Heart right ventricle (tissue), 16 donors: ENCODE data around the gene CD300C. TPM values are rescaled to one million over a fixed set of nuclear protein-coding genes. Genes with fewer than 3 reads are reported as not detected.

Source experiments
- ATAC-seq, 8 donors: fragments of 200-7000 bp; cut with Tn5 transposase; one replicate each; pipeline ENCODE4 v1.9.1; 2020; ENCODE audit warnings: mild to moderate bottlenecking in 8 of 8, moderate library complexity in 8 of 8, moderate number of reproducible peaks in 1 of 8
- DNase-seq, 2 donors: peaks; one replicate each; pipeline ENCODE4 v3.0.0-alpha.2; 2020
- H3K27ac ChIP-seq, 10 donors: fragments of 200-600 bp; sonication (generic) in 2 of 10; one replicate each; pipeline versions ENCODE4 v1.5.0 to v1.8.0; 2020 to 2022; ENCODE audit warnings: mild to moderate bottlenecking in 3 of 10
- H3K27me3 ChIP-seq, 7 donors: fragments of 200-600 bp; one replicate each; pipeline ENCODE4 v1.8.0; 2021 to 2022; ENCODE audit warnings: mild to moderate bottlenecking in 2 of 7
- H3K36me3 ChIP-seq, 9 donors: fragments of 200-600 bp; sonication (generic) in 1 of 9; one replicate each; pipeline versions ENCODE4 v1.5.0 to v1.8.0; 2020 to 2022; ENCODE audit warnings: mild to moderate bottlenecking in 2 of 9
- H3K4me1 ChIP-seq, 9 donors: fragments of 200-600 bp; sonication (generic) in 1 of 9; one replicate each; pipeline versions ENCODE4 v1.5.0 to v1.8.0; 2020 to 2022; ENCODE audit warnings: mild to moderate bottlenecking in 4 of 9
- H3K4me3 ChIP-seq, 10 donors: fragments of 200-600 bp; sonication (generic) in 2 of 10; one replicate each; pipeline versions ENCODE4 v1.5.0 to v1.8.0; 2020 to 2022; ENCODE audit warnings: mild to moderate bottlenecking in 7 of 10, moderate library complexity in 2 of 10
- H3K9me3 ChIP-seq, 11 donors: fragments of 200-600 bp in 10 of 11; sonication (generic) in 2 of 11; one replicate each; pipeline versions ENCODE4 v1.5.0 to v1.8.0; 2013 to 2022; ENCODE audit warnings: mild to moderate bottlenecking in 2 of 11, control low read depth in 1 of 11, moderate library complexity in 1 of 11
- WGBS, 2 donors: extraction: QIAGEN DNeasy Blood & Tissue Kit; methylation state at CpG; one replicate each; pipeline ENCODE4 v1.1.7; 2013; ENCODE audit warnings: inconsistent platforms in 1 of 2; 5-methylcytosine and 5-hydroxymethylcytosine counted together
- intact Hi-C, 10 donors: fragments of 100-400 bp; cut with DNase I; formaldehyde crosslinking; loops; one replicate each; pipeline versions ENCODE4 v1.11.1 to v1.14.2; 2022
- polyA plus RNA-seq, 2 donors: library from polyadenylated mRNA; stranded (reverse); fragments of 200-250 nt; gene quantifications; one replicate each; pipeline ENCODE4 v1.2.3, GENCODE V29; 2013
- total RNA-seq, 10 donors: library from RNA; stranded (reverse); fragmentation: NEBNext Ultra II Directional in 3 of 10; extraction: Animal tissue kit (Norgen Biotek cat#: 25700) in 3 of 10; gene quantifications; one replicate each; pipeline versions ENCODE4 v1.2.1 to v1.2.4, GENCODE V29; 2021 to 2023
- TF ChIP-seq, protein P1 (sequence below), 9 donors: fragments of 200-600 bp; sonication (generic) in 2 of 9; IDR thresholded peaks; one replicate each; pipeline versions ENCODE4 v1.5.0 to v1.8.0; 2021 to 2022; ENCODE audit warnings: antibody characterized with exemption in 9 of 9, mild to moderate bottlenecking in 5 of 9, moderate library complexity in 1 of 9
- donor health status: Arrhythmogenic right ventricular cardiomyopathy.
- donor health status: ischemic (EF 13 %, LVEDD 7.1; RV severe dilation, severe dysfunction).
- donor health status: healthy with polysubstance abuse.
- donor health status: DM: no; HTN: yes; CAD: no.
- donor health status: DM: no; HTN: no; CAD: no.
- donor health status: ischemic (EF 25% LVEDD 6.9; RV normal size, moderate dysfunction).
- donor health status: ischemic (EF 25% LVEDD 5.7; RV mildly dilated, moderate dysfunction).
- donor health status: healthy.
- donor health status: DM: yes; HTN: yes; CAD: no.
- donor health status: Ischemic cardiomyopathy.
- donor health status: ischemic (EF 35%, LVEDD 5.7; RV mildly dilated, moderate dysfunction).
- donor health status: nonischemic (EF 11% LVEDD 7.7; RV severe dilation, severe dysfunction).
- donor health status: DM: yes; HTN: yes; CAD: no.
- donor health status: PGD.
- donor health status: ischemic (EF 29% LVEDD 5.4; RV normal size, mild dysfunction).
- donor health status: nonischemic (EF 23%, LVEDD 6.1; RV moderate dilation, normal function).

Gene CD300C
- total and polyA plus RNA-seq, 12 donors, result 0.21 to 3.2 (median 0.55) TPM

- Histone ChIP-seq H3K27me3 (peaks cover 0 to 26% (median 9%) of the 10 kb centered on the region in 7 donors), H3K4me3 (no peak overlapping the region), H3K9me3 (no peaks in the 10 kb centered on the region), H3K27ac (peak overlapping the region in 2 of 10 donors; percentile 31 to 85), H3K4me1 (no peaks in the 10 kb centered on the region), H3K36me3 (no peaks in the 10 kb centered on the region)
- intact Hi-C loops, result no loop called here
- WGBS, 2 donors, result 89 to 90% methylated on average over 7 of the region's 7 CpGs
- no peak for ATAC-seq
- TF ChIP-seq, protein P1, sequence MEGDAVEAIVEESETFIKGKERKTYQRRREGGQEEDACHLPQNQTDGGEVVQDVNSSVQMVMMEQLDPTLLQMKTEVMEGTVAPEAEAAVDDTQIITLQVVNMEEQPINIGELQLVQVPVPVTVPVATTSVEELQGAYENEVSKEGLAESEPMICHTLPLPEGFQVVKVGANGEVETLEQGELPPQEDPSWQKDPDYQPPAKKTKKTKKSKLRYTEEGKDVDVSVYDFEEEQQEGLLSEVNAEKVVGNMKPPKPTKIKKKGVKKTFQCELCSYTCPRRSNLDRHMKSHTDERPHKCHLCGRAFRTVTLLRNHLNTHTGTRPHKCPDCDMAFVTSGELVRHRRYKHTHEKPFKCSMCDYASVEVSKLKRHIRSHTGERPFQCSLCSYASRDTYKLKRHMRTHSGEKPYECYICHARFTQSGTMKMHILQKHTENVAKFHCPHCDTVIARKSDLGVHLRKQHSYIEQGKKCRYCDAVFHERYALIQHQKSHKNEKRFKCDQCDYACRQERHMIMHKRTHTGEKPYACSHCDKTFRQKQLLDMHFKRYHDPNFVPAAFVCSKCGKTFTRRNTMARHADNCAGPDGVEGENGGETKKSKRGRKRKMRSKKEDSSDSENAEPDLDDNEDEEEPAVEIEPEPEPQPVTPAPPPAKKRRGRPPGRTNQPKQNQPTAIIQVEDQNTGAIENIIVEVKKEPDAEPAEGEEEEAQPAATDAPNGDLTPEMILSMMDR (IDR thresholded peaks at IDR 0.05), result no peak
- DNase-seq, result no peak
Observed at GRCh38 chr17:74546586-74546985, 671 bp upstream of the CD300C start.

- intact Hi-C loops, result no loop called here
- Histone ChIP-seq H3K27me3 (peaks cover 0 to 17% (median 4%) of the 10 kb centered on the region in 7 donors), H3K36me3 (no peaks in the 10 kb centered on the region), H3K4me1 (no peaks in the 10 kb centered on the region), H3K9me3 (no peaks in the 10 kb centered on the region), H3K4me3 (peak overlapping the region in 3 of 10 donors; percentile 14 to 44 (median 22)), H3K27ac (peak overlapping the region in 2 of 10 donors; percentile 31 to 85)
- peak in 4 of 8 donors; percentile 13 to 29 (median 20) for ATAC-seq
- DNase-seq, result no peak
- TF ChIP-seq, protein P1 (IDR thresholded peaks at IDR 0.05), result no peak
- 75% methylated on average over 16 of the region's 16 CpGs for WGBS, 2 donors
Observed at GRCh38 chr17:74544991-74545842, 698 bp downstream of the CD300C start.

DNA sequence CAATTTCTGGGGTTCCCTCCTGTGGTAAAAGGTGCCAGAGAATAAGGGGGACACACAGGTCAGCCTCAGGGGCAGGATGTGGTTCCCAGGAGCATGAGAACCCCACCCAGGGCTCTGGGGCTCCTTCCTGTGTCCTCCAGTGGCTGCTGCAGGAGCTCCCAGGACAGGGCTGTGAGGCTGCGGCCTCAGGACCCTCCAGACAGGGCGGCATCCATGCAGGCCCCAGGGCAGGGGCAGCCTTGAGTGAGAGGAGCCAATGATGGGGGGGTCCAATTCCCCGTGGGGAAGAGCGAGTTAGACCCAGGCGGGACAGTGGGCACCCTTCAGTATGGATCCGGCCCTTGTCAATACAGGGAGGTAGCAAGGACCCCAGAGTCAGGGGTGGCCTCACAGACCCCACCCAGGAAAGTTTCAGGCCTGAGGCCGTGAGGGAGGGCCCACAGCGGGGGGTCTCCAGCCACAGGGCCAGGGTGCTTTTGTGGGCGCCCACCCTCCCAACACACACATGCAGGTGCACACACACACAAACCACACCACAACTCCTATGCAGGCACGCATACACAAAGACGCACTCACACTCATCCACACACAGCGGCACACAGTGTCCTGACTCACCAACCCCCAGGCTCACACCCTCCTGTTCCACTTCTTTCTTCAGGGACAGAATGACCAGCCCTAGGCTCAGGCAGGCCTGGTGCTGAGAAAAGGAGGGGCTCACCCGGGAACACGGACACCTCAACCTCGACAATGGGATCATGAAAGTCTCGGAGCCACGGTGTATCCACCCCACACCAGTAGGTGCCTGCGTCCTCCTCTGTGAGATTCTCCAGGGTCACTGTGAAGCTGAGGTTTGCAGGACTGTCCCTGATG, 1.8 kb downstream of the CD300C start:
- WGBS, 2 donors, result 87 to 89% methylated on average over 18 of the region's 18 CpGs
- TF ChIP-seq, protein P1 (IDR thresholded peaks at IDR 0.05), result no peak
- peak overlapping the region in 1 of 10 donors; percentile 44 for H3K4me3 ChIP-seq
- no peak overlapping the region for H3K27ac ChIP-seq
- no peaks in the 10 kb centered on the region for H3K36me3 ChIP-seq
- ATAC-seq (no peak), DNase-seq (no peak)
- no peaks in the 10 kb centered on the region for H3K4me1 ChIP-seq
- no peaks in the 10 kb centered on the region for H3K9me3 ChIP-seq
- H3K27me3 ChIP-seq, result peaks cover 0 to 12% (median 5%) of the 10 kb centered on the region in 7 donors
- intact Hi-C loops, result no loop called here

- intact Hi-C loops, result no loop called here
- DNase-seq (no peak), ATAC-seq (no peak)
- H3K36me3 ChIP-seq, result no peaks in the 10 kb centered on the region
- TF ChIP-seq, protein P1 (IDR thresholded peaks at IDR 0.05), result no peak
- H3K4me3 ChIP-seq, result no peak overlapping the region
- no peaks in the 10 kb centered on the region for H3K4me1 ChIP-seq
- H3K9me3 ChIP-seq, result no peaks in the 10 kb centered on the region
- H3K27ac ChIP-seq, result no peak overlapping the region
- 71 to 75% methylated on average over 14 of the region's 14 CpGs for WGBS, 2 donors
- peaks cover 0 to 5% (median 4%) of the 10 kb centered on the region in 7 donors for H3K27me3 ChIP-seq
Observed at GRCh38 chr17:74543406-74543805, 2.5 kb downstream of the CD300C start.
